ENCODE results near the gene CEACAM16.

CEACAM16 gene

GRCh38 chr19:44728178-44728577 is 29.2 kb downstream of the CEACAM16 start:
- no peak for DNase-seq

DNA sequence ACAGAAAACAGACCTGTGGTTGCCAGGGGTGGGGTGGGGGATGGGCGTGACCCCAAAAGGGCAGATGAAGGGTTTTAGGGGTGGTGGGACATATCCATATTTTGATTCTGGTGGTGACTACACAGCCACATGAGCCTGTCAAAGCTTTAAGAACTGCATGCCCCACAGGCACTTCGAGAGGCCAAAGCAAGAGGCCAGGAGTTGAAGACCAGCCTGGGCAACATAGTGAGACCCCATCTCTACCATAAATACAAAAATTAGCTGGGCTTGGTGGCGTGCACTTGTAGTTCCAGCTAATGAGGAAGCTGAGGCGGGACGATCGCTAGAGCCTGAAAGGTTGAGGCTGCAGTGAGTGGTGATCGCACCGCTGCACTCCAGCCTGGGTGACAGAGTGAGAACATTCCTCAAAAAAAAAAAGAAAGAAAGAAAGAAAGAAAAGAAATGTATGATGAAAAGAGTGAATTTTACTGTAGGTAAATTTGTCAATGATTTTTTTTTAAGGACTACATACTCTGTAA is 30.6 kb downstream of the CEACAM16 start:
- no peak for DNase-seq

- peak; percentile 23 for DNase-seq
These were observed 32.1 kb downstream of the CEACAM16 start for GRCh38 chr19:44731081-44731480.

- no peak for DNase-seq
These were observed 32.7 kb downstream of the CEACAM16 start for GRCh38 chr19:44731622-44732021.

DNA sequence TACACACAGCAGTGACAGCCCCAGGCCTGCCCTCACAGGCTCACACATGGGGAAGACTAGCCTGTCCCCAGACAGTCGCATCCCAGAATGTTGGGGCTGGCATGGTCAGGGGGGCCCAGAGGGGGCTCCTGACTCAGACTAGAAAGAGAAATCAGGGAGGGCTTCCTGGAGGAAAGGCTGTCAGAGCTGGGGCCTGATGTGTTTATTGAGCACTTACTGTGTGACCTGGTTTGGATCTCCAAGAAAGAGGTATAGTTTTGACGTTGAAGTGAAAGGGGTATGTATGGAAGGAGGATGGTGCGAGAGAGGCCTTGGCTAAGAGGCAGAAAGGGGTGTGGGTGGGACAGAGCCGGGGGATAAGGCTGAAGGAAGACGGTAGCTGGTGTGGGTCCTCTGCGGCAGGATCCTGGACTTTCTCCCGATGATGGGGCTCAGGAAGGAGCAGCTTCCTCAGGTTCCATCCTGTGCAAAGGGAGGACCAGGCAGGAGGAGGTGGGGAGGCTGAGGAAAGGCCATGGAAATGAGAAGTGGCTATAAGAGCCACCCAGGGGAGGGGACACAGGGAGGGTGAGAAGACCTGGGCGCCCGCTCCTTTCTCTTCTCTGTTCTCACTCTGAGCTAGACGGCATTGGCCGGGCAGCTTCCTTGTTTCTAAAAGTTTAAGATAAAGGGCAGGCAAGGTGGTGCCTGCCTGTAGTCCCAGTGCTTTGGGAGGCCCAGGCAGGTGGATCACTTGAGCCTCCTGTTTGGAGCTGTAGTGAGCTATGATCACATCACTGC is 33.5 kb downstream of the CEACAM16 start:
- DNase-seq = no peak

GRCh38 chr19:44734357-44734756 is 35.4 kb downstream of the CEACAM16 start:
- no peak for DNase-seq

DNA sequence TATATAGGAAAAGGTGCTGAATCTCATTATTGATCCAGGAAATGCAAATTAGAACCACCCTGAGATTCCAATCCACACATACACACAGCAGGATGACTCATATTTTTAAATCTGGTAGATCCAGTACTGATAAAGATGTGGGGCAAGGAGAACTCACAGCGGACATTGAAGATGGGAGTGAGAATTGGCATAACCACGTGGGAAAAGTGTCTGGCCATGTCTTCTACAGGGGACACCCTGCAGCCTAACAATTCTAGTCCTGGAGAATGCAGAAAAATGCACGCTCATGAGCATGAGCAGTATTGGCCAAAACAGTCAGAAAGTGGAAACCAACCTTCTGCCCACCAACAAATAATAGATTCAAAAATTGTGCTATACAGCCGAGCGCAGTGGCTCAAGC is 36.1 kb downstream of the CEACAM16 start:
- DNase-seq = no peak

- no peak for DNase-seq
These were observed 38.5 kb downstream of the CEACAM16 start for GRCh38 chr19:44737238-44738071.

- no peak for DNase-seq
These were observed 39.2 kb downstream of the CEACAM16 start for GRCh38 chr19:44738136-44738535.

- peak; percentile 76 for DNase-seq
These were observed 39.9 kb downstream of the CEACAM16 start for GRCh38 chr19:44738603-44739558.

GRCh38 chr19:44740351-44740824 is 41.4 kb downstream of the CEACAM16 start:
- DNase-seq = peak; percentile 23

DNA sequence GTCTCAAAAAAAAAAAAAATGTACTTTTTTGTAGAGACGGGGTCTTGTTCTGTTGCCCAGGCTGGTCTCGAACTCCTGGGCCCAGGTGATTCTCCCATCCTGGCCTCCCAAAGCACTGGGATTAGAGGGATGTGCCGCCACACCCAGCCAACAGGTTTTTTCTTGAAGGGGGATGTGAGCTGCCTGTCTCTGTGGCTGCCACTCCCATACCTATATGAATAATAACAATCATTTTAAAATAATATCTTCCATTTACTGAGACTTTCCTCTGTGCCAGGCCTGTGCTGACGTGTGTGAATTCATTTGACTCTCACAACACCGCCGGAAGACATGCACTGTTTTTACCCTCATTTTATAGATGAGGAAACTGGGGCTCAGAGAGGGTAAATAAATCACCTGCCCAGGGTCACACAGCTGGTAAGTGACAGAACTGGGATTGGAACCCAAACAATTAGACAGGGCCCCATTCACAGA is 42.3 kb downstream of the CEACAM16 start:
- DNase-seq = peak; percentile 55

DNA sequence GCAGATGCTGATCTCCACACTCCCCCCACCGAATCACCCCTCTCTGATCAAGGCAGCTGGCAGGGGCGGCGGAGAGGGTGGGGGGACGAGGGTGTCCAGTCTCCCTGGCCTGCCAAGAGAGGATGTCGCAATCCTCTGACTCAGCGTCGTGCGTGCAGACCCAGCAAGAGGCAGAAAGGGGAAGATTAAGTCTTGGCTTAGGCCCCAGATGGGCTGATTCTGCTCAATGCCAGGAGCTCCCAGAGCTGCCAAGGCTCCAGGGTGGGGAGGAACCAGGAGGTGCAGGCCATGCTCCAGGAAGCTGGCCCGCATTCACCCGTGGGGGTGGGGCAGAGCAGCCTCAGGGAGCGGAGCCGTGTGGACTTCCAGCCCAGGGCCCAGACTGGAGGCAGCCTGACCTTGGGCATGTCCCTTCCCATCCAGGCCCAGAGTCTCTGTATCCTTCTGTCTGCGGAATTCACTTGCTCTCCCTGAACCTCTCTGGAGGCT is 42.9 kb downstream of the CEACAM16 start:
- peak; percentile 96 for DNase-seq

- DNase-seq = peak; percentile 23
These were observed 43.5 kb downstream of the CEACAM16 start for GRCh38 chr19:44742330-44743061.

- DNase-seq = peak; percentile 48
These were observed 46.0 kb downstream of the CEACAM16 start for GRCh38 chr19:44744871-44745332.

DNA sequence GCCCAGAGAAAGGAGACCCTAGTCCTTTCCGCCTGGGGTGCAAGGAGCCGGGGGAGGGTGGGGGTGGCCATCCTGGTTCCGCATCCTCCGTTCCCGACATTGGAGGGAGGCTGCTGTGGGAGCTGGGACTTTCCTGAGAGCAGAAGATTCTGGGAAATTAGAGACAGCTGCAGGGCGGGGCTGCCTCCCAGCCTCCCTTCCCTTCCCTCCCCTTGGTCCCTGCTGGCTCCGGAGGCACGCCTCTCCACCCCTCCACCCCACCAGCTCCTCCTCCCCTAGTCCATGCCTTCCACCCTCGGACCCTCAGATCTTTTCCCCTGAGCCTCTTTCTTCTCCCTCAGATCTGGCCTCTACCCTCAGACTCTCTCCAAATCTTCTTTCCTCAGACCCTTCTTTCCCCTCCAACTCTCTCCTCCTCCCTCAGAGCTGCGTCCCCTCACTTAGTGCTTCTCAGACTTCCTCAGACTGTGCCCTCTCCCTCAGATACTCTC is 46.4 kb downstream of the CEACAM16 start:
- peak; percentile 68 for DNase-seq

GRCh38 chr19:44745887-44746600 is 47.1 kb downstream of the CEACAM16 start:
- no peak for DNase-seq

GRCh38 chr19:44746616-44746945 is 47.6 kb downstream of the CEACAM16 start:
- no peak for DNase-seq

- peak; percentile 92 for DNase-seq
These were observed 48.2 kb downstream of the CEACAM16 start for GRCh38 chr19:44746946-44747738.
